H9 (cell line): ENCODE data around the gene ARL4D. TPM values are rescaled to one million over a fixed set of nuclear protein-coding genes. Genes with fewer than 3 reads are reported as not detected.

Experiments used
- DNase-seq: peaks from one replicate; pipeline ENCODE4 v3.0.0-alpha.2; 2017
- H2AFZ ChIP-seq: one replicate; pipeline ENCODE4 v1.6.1; 2013; ENCODE audit warnings: mild to moderate bottlenecking, low read length, control low read depth, moderate library complexity
- H2AK5ac ChIP-seq: 2 replicates; pipeline ENCODE4 v1.6.1; 2013; ENCODE audit warnings: low read length, control low read depth, mixed read lengths; ENCODE audit not compliant: insufficient read length
- H2BK120ac ChIP-seq: one replicate; pipeline ENCODE4 v1.6.1; 2013; ENCODE audit warnings: low read depth, mild to moderate bottlenecking, low read length, control low read depth, inconsistent platforms; ENCODE audit not compliant: poor library complexity, severe bottlenecking
- H2BK12ac ChIP-seq: 2 replicates; pipeline ENCODE4 v1.6.1; 2013; ENCODE audit warnings: low read length, control low read depth, mixed read lengths, low read depth; ENCODE audit not compliant: insufficient read length
- H2BK15ac ChIP-seq: 2 replicates; pipeline ENCODE4 v1.6.1; 2013; ENCODE audit warnings: low read depth, low read length, control low read depth
- H2BK20ac ChIP-seq: one replicate; pipeline ENCODE4 v1.6.1; 2013; ENCODE audit warnings: low read depth, mild to moderate bottlenecking, low read length, control low read depth, inconsistent platforms; ENCODE audit not compliant: poor library complexity, severe bottlenecking
- H2BK5ac ChIP-seq: 2 replicates; pipeline ENCODE4 v1.6.1; 2013; ENCODE audit warnings: low read length, control low read depth, mixed read lengths; ENCODE audit not compliant: insufficient read length
- H3K14ac ChIP-seq: 2 replicates; pipeline ENCODE4 v1.6.1; 2013; ENCODE audit warnings: low read length, control low read depth; ENCODE audit not compliant: insufficient read depth
- H3K18ac ChIP-seq: 2 replicates; pipeline ENCODE4 v1.6.1; 2013; ENCODE audit warnings: low read depth, mild to moderate bottlenecking, mixed read lengths, low read length, control low read depth; ENCODE audit not compliant: insufficient read length
- H3K23ac ChIP-seq: 2 replicates; pipeline ENCODE4 v1.6.1; 2013; ENCODE audit warnings: low read length, control low read depth, mixed read lengths, low read depth; ENCODE audit not compliant: insufficient read length
- H3K23me2 ChIP-seq: 2 replicates; pipeline ENCODE4 v1.6.1; 2013; ENCODE audit warnings: low read depth, mild to moderate bottlenecking, mixed read lengths, low read length, control low read depth; ENCODE audit not compliant: insufficient read length, poor library complexity, severe bottlenecking
- H3K27ac ChIP-seq: 2 replicates; pipeline ENCODE4 v1.5.1; 2013; ENCODE audit warnings: low read length, control low read depth, mixed read lengths, low read depth; ENCODE audit not compliant: insufficient read length
- H3K27me3 ChIP-seq: 2 replicates; pipeline ENCODE4 v1.6.1; 2013; ENCODE audit warnings: low read length, control low read depth, inconsistent platforms; ENCODE audit not compliant: insufficient read depth
- H3K4ac ChIP-seq: 2 replicates; pipeline ENCODE4 v1.6.1; 2013; ENCODE audit warnings: low read depth, mild to moderate bottlenecking, control low read depth, inconsistent platforms, low read length, moderate library complexity
- H3K4me1 ChIP-seq: 2 replicates; pipeline ENCODE4 v1.6.1; 2013; ENCODE audit warnings: low read length, control low read depth, inconsistent platforms; ENCODE audit not compliant: insufficient read depth
- H3K4me2 ChIP-seq: 2 replicates; pipeline ENCODE4 v1.6.1; 2013; ENCODE audit warnings: low read length, control low read depth, mixed read lengths; ENCODE audit not compliant: insufficient read length, insufficient read depth
- H3K56ac ChIP-seq: 2 replicates; pipeline ENCODE4 v1.6.1; 2013; ENCODE audit warnings: low read depth, mild to moderate bottlenecking, mixed read lengths, low read length, control low read depth; ENCODE audit not compliant: insufficient read length
- H3K79me1 ChIP-seq: 2 replicates; pipeline ENCODE4 v1.6.1; 2013; ENCODE audit warnings: low read depth, mild to moderate bottlenecking, moderate library complexity, low read length, control low read depth, inconsistent platforms; ENCODE audit not compliant: insufficient read depth, poor library complexity, severe bottlenecking
- H3K79me2 ChIP-seq: 2 replicates; pipeline ENCODE4 v1.6.1; 2013; ENCODE audit warnings: low read length, control low read depth, inconsistent platforms; ENCODE audit not compliant: insufficient read depth
- H3K9ac ChIP-seq: 2 replicates; pipeline ENCODE4 v1.6.1; 2013; ENCODE audit warnings: low read length, control low read depth, mixed read lengths; ENCODE audit not compliant: insufficient read length; ENCODE audit errors: extremely low read depth
- H3K9me3 ChIP-seq: one replicate; pipeline ENCODE4 v1.6.1; 2013; ENCODE audit warnings: low read depth, low read length, inconsistent platforms; ENCODE audit not compliant: control insufficient read depth
- H3T11ph ChIP-seq: one replicate; pipeline ENCODE4 v1.6.1; 2013; ENCODE audit warnings: mild to moderate bottlenecking, low read length, control low read depth, inconsistent platforms
- H4K20me1 ChIP-seq: one replicate; pipeline ENCODE4 v1.6.1; 2013; ENCODE audit not compliant: control insufficient read depth, insufficient read length, insufficient read depth
- H4K5ac ChIP-seq: 2 replicates; pipeline ENCODE4 v1.6.1; 2013; ENCODE audit warnings: low read depth, mild to moderate bottlenecking, mixed read lengths, low read length, control low read depth; ENCODE audit not compliant: insufficient read length
- H4K8ac ChIP-seq: replicated peaks from 2 replicates; pipeline ENCODE4 v1.6.1; 2013; ENCODE audit warnings: low read length, control low read depth, mixed read lengths, low read depth; ENCODE audit not compliant: insufficient read length
- H4K91ac ChIP-seq: 2 replicates; pipeline ENCODE4 v1.6.1; 2013; ENCODE audit warnings: low read depth, mild to moderate bottlenecking, moderate library complexity, mixed read lengths, low read length, control low read depth; ENCODE audit not compliant: insufficient read length
- H3K27ac Mint-ChIP-seq, 3 experiments: 2 replicates in 2 of 3; 3 replicates in 1 of 3; pipeline ENCODE4 v1.8.0; 2020 to 2021; ENCODE audit warnings: mixed read lengths in 3 of 3, mild to moderate bottlenecking in 1 of 3, moderate library complexity in 1 of 3
- H3K27me3 Mint-ChIP-seq: 2 replicates; pipeline ENCODE4 v1.8.0; 2021; ENCODE audit warnings: low read depth, mild to moderate bottlenecking, moderate library complexity, mixed read lengths
- H3K36me3 Mint-ChIP-seq, 3 experiments: 2 replicates in 2 of 3; 3 replicates in 1 of 3; pipeline ENCODE4 v1.8.0; 2020 to 2021; ENCODE audit warnings: low read depth in 3 of 3, mixed read lengths in 3 of 3; ENCODE audit not compliant: insufficient read depth in 1 of 3
- H3K4me1 Mint-ChIP-seq, 2 experiments: 2 replicates each; pipeline ENCODE4 v1.8.0; 2020; ENCODE audit warnings: mixed read lengths in 2 of 2
- H3K4me3 Mint-ChIP-seq, 2 experiments: 2 replicates in 1 of 2; 3 replicates in 1 of 2; pipeline ENCODE4 v1.8.0; 2020 to 2021; ENCODE audit warnings: mild to moderate bottlenecking in 2 of 2, mixed read lengths in 2 of 2, moderate library complexity in 1 of 2
- H3K9me3 Mint-ChIP-seq, 2 experiments: 2 replicates in 1 of 2; 3 replicates in 1 of 2; pipeline ENCODE4 v1.8.0; 2020; ENCODE audit warnings: mild to moderate bottlenecking in 2 of 2, mixed read lengths in 2 of 2, moderate library complexity in 1 of 2
- CTCF ChIP-seq: fragments of 200-600 bp; sonication (generic); conservative IDR thresholded peaks from 3 replicates; pipeline ENCODE4 v1.8.0; 2021; ENCODE audit warnings: antibody characterized with exemption, mild to moderate bottlenecking
- WGBS: extraction: QIAGEN DNeasy Blood & Tissue Kit; methylation state at CpG from one replicate; pipeline ENCODE4 v1.1.7; 2013; ENCODE audit warnings: missing lambda C conversion rate, low lambda C conversion rate, mixed read lengths; ENCODE audit not compliant: insufficient read length; ENCODE audit errors: extremely low coverage; 5-methylcytosine and 5-hydroxymethylcytosine counted together
- total RNA-seq: library from RNA; stranded (reverse); gene quantifications from 2 replicates; pipeline ENCODE4 v1.2.1, GENCODE V29; 2021

Gene ARL4D
- total RNA-seq, 1 experiment from 2014 or later = 6.2 TPM

DNA sequence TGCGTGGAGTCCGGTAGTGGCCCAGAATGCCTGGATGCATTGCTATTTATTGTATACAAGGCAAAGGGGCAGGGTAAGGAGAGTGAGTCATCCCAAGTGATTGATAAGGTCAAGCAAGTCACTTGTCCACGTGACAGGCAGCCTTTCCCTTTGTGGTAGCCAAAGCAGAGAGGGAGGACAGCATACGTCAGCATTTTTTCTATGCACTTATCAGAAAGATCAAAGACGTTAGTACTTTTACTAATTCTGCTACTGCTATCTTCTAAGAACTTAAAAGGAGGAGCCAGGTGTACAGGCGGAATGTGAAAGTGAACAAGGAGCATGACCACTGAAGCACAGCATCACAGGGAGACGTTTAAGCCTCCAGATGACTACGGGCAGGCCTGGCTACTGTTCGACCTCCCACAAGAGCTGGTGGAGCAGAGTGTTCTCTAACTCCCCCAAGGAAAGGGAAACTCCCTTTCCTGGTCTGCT, 47.9 kb upstream of the ARL4D start:
- Histone ChIP-seq H2BK120ac (no peak overlapping the region), H3K4me2 (no peak overlapping the region), H2BK12ac (no peak overlapping the region), H3K23ac (no peak overlapping the region), H2AK5ac (no peak overlapping the region), H4K5ac (no peak overlapping the region), H2BK15ac (no peak overlapping the region), H2BK5ac (no peak overlapping the region), H3K18ac (no peak overlapping the region), H3K27me3 (no peaks in the 10 kb centered on the region), H4K8ac (no peak overlapping the region), H2BK20ac (no peak overlapping the region), H4K20me1 (no peaks in the 10 kb centered on the region), H3K56ac (no peak overlapping the region), H3K4ac (no peak overlapping the region), H3K79me2 (no peaks in the 10 kb centered on the region), H3K9me3 (peaks cover 31% of the 10 kb centered on the region), H3K27ac (no peak overlapping the region), H2AFZ (no peak overlapping the region), H3K4me1 (no peaks in the 10 kb centered on the region), H3K23me2 (no peaks in the 10 kb centered on the region), H3K79me1 (no peaks in the 10 kb centered on the region), H4K91ac (no peak overlapping the region), H3K14ac (no peak overlapping the region), H3K9ac (no peak overlapping the region), H3T11ph (no peak overlapping the region)
- Mint-ChIP-seq H3K27me3 (peaks cover 10% of the 10 kb centered on the region), H3K4me3 (no peak overlapping the region), H3K36me3 (peaks cover 37 to 52% (median 48%) of the 10 kb centered on the region in 3 experiments), H3K4me1 (peaks cover 10 to 22% of the 10 kb centered on the region in 2 experiments), H3K9me3 (peaks cover 40 to 41% of the 10 kb centered on the region in 2 experiments), H3K27ac (no peak overlapping the region)
- DNase-seq = no peak
- no peak for TF ChIP-seq CTCF
- WGBS = no CpG with 5 or more reads among the region's 9 CpGs
